Karpas-422 (cell line): Measurements from ENCODE around the gene SLC19A2. TPM values are rescaled to one million over a fixed set of nuclear protein-coding genes. Genes with fewer than 3 reads are reported as not detected.

ENCODE experiments used
- DNase-seq: peaks from one replicate; pipeline ENCODE4 v3.0.0-alpha.2; 2015
- H2AFZ ChIP-seq: fragments of 200-600 bp; sonication (generic); 2 replicates; pipeline ENCODE4 v1.6.1; 2014; ENCODE audit warnings: antibody characterized with exemption, low read length, mixed read lengths
- H3K27ac ChIP-seq: fragments of 200-600 bp; sonication (generic); 2 replicates; pipeline ENCODE4 v1.5.1; 2014; ENCODE audit warnings: mild to moderate bottlenecking, low read length, moderate library complexity
- H3K27me3 ChIP-seq: fragments of 200-600 bp; sonication (generic); 2 replicates; pipeline ENCODE4 v1.6.1; 2014; ENCODE audit warnings: low read length, mixed read lengths
- H3K36me3 ChIP-seq: fragments of 200-600 bp; sonication (generic); 2 replicates; pipeline ENCODE4 v1.6.1; 2014; ENCODE audit warnings: low read length, mixed read lengths; ENCODE audit not compliant: insufficient read depth
- H3K4me1 ChIP-seq: fragments of 200-600 bp; sonication (generic); 2 replicates; pipeline ENCODE4 v1.6.1; 2014; ENCODE audit warnings: mild to moderate bottlenecking, low read length, mixed read lengths
- H3K4me2 ChIP-seq: fragments of 200-600 bp; sonication (generic); 2 replicates; pipeline ENCODE4 v1.6.1; 2014; ENCODE audit warnings: low read length, low read depth, mild to moderate bottlenecking; ENCODE audit not compliant: poor library complexity, severe bottlenecking
- H3K4me3 ChIP-seq: fragments of 200-600 bp; sonication (generic); 2 replicates; pipeline ENCODE4 v1.5.1; 2014; ENCODE audit warnings: mild to moderate bottlenecking, antibody characterized with exemption, low read length, mixed read lengths
- H3K79me2 ChIP-seq: fragments of 200-600 bp; sonication (generic); 2 replicates; pipeline ENCODE4 v1.6.1; 2014; ENCODE audit warnings: mild to moderate bottlenecking, low read length, mixed read lengths
- H3K9ac ChIP-seq: fragments of 200-600 bp; sonication (generic); 2 replicates; pipeline ENCODE4 v1.6.0; 2014; ENCODE audit warnings: low read length
- H3K9me2 ChIP-seq: fragments of 200-600 bp; sonication (generic), shearing (Covaris generic); replicated peaks from 2 replicates; pipeline ENCODE4 v1.6.0; 2014; ENCODE audit warnings: mild to moderate bottlenecking, low read length, moderate library complexity; ENCODE audit not compliant: insufficient read depth
- H3K9me3 ChIP-seq: fragments of 300-700, 200-600 bp; sonication (generic); 2 replicates; pipeline ENCODE4 v1.6.1; 2014; ENCODE audit warnings: low read length, mixed read lengths
- H4K20me1 ChIP-seq: fragments of 200-600 bp; sonication (generic); 2 replicates; pipeline ENCODE4 v1.6.1; 2014; ENCODE audit warnings: mild to moderate bottlenecking, antibody characterized with exemption, low read length, low read depth; ENCODE audit not compliant: insufficient read depth
- total RNA-seq: library from RNA; depleted of rRNA; stranded (reverse); fragments of >200 nt; shearing (Covaris generic); gene quantifications from 2 replicates; pipeline ENCODE4 v1.2.3, GENCODE V29; 2014; ENCODE audit warnings: low replicate concordance

The SLC19A2 gene
- total RNA-seq, 1 experiment from 2014 or later: 2.3 TPM

DNA sequence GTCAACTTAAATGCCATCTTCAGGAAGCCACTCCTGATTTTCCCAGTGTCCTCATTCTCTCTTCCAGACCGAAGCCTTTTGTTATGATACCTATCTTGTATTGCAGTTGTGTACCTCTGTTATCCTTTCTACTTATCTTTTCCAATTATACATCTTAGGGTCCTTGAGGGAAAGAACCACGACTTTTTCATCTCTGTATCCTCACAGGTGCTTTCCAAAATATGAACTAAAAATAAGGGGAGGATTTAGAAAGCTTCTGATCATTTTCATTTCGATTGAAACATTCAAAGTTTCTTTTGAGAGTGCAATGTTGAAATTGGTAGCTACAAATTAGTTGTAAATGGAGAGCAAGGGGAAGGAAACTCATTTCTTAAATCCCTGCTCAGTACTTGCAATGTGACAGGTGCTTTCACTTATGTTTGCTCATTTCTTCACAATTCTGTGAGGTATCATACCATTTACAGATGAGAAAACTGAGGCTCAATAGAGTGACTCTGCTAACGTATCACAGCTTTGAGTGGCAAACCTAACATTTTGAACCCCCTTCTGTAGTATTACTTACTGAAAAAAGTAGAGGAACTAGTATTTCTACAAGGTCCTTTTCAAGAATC lies 24.2 kb downstream of the SLC19A2 start:
- Histone ChIP-seq H3K4me2 (no peak overlapping the region), H3K36me3 (no peaks in the 10 kb centered on the region), H3K9me3 (no peaks in the 10 kb centered on the region), H3K9me2 (no peaks in the 10 kb centered on the region), H2AFZ (no peak overlapping the region), H3K9ac (no peak overlapping the region), H3K4me1 (no peaks in the 10 kb centered on the region), H3K4me3 (no peak overlapping the region), H3K27ac (no peak overlapping the region), H3K27me3 (no peaks in the 10 kb centered on the region), H4K20me1 (no peaks in the 10 kb centered on the region), H3K79me2 (no peaks in the 10 kb centered on the region)
- DNase-seq: no peak

DNA sequence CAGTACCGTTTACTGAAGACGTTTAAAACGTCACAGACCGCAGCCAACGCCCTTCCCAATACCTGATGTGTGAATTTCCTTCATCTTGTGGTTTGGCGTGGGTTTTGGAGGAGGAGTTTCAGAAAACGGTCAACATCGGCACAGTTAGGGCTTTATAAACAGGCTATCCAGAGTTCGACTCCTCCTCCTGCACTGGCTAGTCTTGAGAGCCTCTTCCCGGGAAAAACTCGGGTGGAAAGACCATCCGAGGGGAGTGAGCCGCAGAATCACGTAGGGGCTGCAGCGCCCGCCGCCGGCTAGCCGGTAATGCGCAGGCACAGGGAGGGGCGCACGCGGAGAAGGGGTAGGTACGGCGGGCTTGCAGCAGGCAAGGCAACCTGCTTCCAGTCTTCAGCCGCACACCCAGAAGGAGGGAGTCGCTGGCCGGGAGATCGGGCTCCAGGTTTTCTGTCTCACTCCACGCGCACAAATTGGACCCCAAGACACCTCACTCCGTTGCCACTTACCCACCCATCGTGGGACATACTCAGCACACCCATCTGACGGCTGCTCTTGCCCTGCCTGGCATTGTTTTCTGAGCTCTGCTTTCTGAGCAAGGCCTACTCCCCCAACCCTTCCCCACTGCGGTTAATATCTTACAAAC lies 25.4 kb downstream of the SLC19A2 start:
- H2AFZ ChIP-seq: no peak overlapping the region

DNA sequence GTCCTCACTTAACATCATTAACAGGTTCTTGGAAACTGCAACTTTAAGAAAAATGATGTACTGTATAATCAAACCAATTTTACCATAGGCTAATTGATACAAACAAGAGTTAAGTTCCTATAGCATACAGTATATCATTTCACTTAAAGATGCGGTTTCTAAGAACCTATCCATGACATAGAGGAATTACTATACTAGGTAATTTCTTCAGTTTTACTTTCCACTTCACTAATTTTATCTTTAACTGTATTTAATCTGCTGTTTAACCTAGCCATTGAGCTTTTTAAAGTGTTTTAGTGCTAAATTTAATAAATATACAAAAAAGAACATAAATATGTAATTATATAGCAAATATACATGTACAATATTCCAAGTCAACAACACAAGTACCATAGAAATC lies 28.3 kb downstream of the SLC19A2 start:
- H3K9me2 ChIP-seq: no peaks in the 10 kb centered on the region
- H4K20me1 ChIP-seq: no peaks in the 10 kb centered on the region
- no peak overlapping the region for H2AFZ ChIP-seq
- H3K4me3 ChIP-seq: no peak overlapping the region
- no peak overlapping the region for H3K9ac ChIP-seq
- H3K79me2 ChIP-seq: no peaks in the 10 kb centered on the region
- no peaks in the 10 kb centered on the region for H3K27me3 ChIP-seq
- DNase-seq: no peak
- H3K4me2 ChIP-seq: no peak overlapping the region
- H3K36me3 ChIP-seq: no peaks in the 10 kb centered on the region
- H3K27ac ChIP-seq: no peak overlapping the region
- no peaks in the 10 kb centered on the region for H3K4me1 ChIP-seq
- H3K9me3 ChIP-seq: no peaks in the 10 kb centered on the region

More for the DNA sequence above, 25.4 kb downstream of the SLC19A2 start:
- Histone ChIP-seq H3K27ac (no peak overlapping the region), H3K4me3 (no peak overlapping the region), H3K4me1 (no peaks in the 10 kb centered on the region), H3K79me2 (no peaks in the 10 kb centered on the region), H4K20me1 (no peaks in the 10 kb centered on the region), H3K9me2 (no peaks in the 10 kb centered on the region), H3K4me2 (no peak overlapping the region), H3K9ac (no peak overlapping the region), H3K27me3 (no peaks in the 10 kb centered on the region), H3K9me3 (no peaks in the 10 kb centered on the region), H3K36me3 (no peaks in the 10 kb centered on the region)
- no peak for DNase-seq

DNA sequence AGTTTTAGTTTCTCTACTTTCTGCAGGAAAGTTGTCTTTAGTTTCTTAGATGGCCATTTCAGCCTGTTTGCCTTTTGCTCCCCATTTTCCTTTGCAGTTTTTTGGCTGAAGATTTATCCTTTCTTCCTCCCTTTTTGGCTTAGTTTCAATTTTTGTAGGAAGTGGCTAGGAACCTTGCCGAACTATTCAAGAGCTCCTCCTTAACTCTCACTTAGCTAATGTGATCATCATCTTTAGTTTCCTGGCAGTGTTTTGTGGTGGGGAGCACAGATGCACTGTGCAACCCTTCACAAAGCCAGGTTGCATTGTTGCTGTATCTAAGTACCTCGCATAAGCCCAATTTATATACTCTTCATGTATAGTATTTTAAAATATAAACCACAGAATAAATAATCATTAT lies 29.7 kb downstream of the SLC19A2 start:
- Histone ChIP-seq H3K4me1 (no peaks in the 10 kb centered on the region), H3K79me2 (no peaks in the 10 kb centered on the region), H3K9me2 (no peaks in the 10 kb centered on the region), H3K27ac (no peak overlapping the region), H3K9me3 (no peaks in the 10 kb centered on the region), H4K20me1 (no peaks in the 10 kb centered on the region), H3K36me3 (no peaks in the 10 kb centered on the region), H2AFZ (no peak overlapping the region), H3K4me2 (no peak overlapping the region), H3K9ac (no peak overlapping the region), H3K27me3 (no peaks in the 10 kb centered on the region), H3K4me3 (no peak overlapping the region)
- DNase-seq: no peak

DNA sequence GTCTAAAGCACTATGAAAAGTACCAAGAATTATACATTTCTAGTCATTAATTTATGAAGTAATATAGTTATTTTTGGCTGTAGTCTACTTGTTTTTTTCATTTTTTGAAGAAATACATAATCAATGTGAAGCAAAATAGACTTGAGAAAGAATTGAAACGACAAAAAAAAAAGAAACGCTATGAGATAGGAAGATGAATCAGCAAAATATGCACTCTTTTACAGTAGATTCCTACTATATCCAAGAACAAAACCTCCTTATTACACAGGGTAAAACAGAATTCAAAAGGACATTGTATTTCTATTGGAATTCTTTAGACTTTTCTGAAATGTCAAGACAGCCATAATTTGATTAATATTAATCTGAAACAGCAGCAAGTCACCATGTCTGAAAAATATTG lies 32.8 kb downstream of the SLC19A2 start:
- Histone ChIP-seq H2AFZ (no peak overlapping the region), H3K4me3 (no peak overlapping the region), H3K9ac (no peak overlapping the region), H3K9me3 (no peaks in the 10 kb centered on the region), H3K79me2 (no peaks in the 10 kb centered on the region), H3K4me2 (no peak overlapping the region), H3K36me3 (no peaks in the 10 kb centered on the region), H3K4me1 (no peaks in the 10 kb centered on the region), H4K20me1 (no peaks in the 10 kb centered on the region), H3K27me3 (no peaks in the 10 kb centered on the region), H3K9me2 (no peaks in the 10 kb centered on the region), H3K27ac (no peak overlapping the region)
- no peak for DNase-seq

GRCh38 chr1:169451218-169451824 lies 34.4 kb downstream of the SLC19A2 start:
- Histone ChIP-seq H3K9me2 (no peaks in the 10 kb centered on the region), H3K36me3 (no peaks in the 10 kb centered on the region), H3K4me2 (no peak overlapping the region), H3K4me1 (no peaks in the 10 kb centered on the region), H3K27me3 (no peaks in the 10 kb centered on the region), H3K9ac (no peak overlapping the region), H2AFZ (no peak overlapping the region), H3K9me3 (no peaks in the 10 kb centered on the region), H3K79me2 (no peaks in the 10 kb centered on the region), H3K27ac (no peak overlapping the region), H3K4me3 (no peak overlapping the region), H4K20me1 (no peaks in the 10 kb centered on the region)
- DNase-seq: no peak

DNA sequence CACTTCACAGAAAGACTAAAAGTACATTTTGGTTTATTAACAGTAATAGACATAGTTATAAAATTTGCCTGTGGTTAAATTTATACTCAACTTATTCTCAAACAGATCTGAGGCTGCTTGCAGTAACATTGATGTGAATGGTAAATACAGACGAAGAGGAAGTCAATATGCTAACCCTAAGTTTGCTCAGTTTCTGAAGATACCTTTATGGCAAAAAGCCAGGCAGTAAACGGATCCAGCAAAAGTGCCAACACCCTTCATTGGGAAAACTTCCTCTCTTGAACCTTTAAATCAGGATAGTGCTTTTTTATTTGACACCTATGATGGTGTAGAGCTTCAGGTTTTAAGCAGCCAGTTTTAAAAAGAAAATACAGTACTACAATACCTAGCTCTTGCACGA lies 41.8 kb downstream of the SLC19A2 start:
- no peaks in the 10 kb centered on the region for H3K27me3 ChIP-seq
- H3K4me2 ChIP-seq: no peak overlapping the region
- H3K27ac ChIP-seq: no peak overlapping the region
- H4K20me1 ChIP-seq: no peaks in the 10 kb centered on the region
- H3K79me2 ChIP-seq: no peaks in the 10 kb centered on the region
- H3K4me3 ChIP-seq: no peak overlapping the region
- H2AFZ ChIP-seq: no peak overlapping the region
- no peak for DNase-seq
- H3K4me1 ChIP-seq: no peaks in the 10 kb centered on the region
- H3K9me2 ChIP-seq: no peaks in the 10 kb centered on the region
- no peak overlapping the region for H3K9ac ChIP-seq
- no peaks in the 10 kb centered on the region for H3K9me3 ChIP-seq
- no peaks in the 10 kb centered on the region for H3K36me3 ChIP-seq

DNA sequence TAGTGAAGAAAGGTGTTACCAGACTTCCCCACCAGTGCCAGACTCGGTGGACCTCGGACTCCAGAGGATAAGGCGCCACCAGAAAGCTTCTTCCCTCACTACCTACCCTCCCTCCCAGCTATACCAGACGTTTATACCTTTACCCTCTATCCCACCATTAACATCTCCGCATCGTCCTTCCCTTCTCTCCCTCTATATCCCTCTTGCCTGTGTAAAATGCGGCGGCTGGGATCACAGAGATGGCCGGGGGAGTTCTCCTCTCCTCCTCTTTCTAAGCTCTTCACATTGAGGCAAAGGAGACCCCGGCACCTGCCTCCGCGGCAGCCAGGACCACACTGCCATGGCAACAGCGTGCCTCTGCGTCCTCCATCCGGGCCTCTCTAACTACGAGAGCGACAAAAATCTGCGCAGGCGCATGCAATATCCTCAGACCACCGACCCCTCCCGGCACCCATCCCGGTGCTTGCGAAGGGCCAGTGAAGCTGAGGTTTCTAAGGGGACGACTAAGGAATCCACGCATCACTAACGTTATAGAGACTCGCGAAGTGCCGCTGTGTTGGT lies 58.6 kb downstream of the SLC19A2 start, which contains the start of gene CCDC181:
CCDC181 (minus strand) TSS at position 394 of the 561 bp plus-strand sequence. CDS start 2,547 bp downstream, outside the sequence.
- no peak for DNase-seq
- H3K4me3 ChIP-seq: no peak within 1 kb of the TSS
- H3K9ac ChIP-seq: no peak within 1 kb of the TSS
- no peaks in the 10 kb centered on the region for H3K27me3 ChIP-seq
- H3K36me3 ChIP-seq: no peaks in the 10 kb centered on the region
- no peaks in the 10 kb centered on the region for H4K20me1 ChIP-seq
- H3K4me2 ChIP-seq: no peak within 1 kb of the TSS
- H3K9me2 ChIP-seq: peaks cover 5% of the 10 kb centered on the region
- no peaks in the 10 kb centered on the region for H3K4me1 ChIP-seq
- no peak within 1 kb of the TSS for H2AFZ ChIP-seq
- H3K27ac ChIP-seq: no peak within 1 kb of the TSS
- no peaks in the 10 kb centered on the region for H3K9me3 ChIP-seq
- no peaks in the 10 kb centered on the region for H3K79me2 ChIP-seq
